B cell (primary cell): ENCODE data around the gene CLN3. TPM values are rescaled to one million over a fixed set of nuclear protein-coding genes. Genes with fewer than 3 reads are reported as not detected.

Experiments used
- ATAC-seq: fragments of 200-7000 bp; cut with Tn5 transposase; one replicate; pipeline ENCODE4 v1.10.0; 2021; ENCODE audit warnings: low read depth, mild to moderate bottlenecking, moderate number of reproducible peaks, moderate library complexity
- CTCF ChIA-PET: fragments of 350-600 bp; sonication (Branson Sonifier 250); formaldehyde crosslinking; loops from one replicate; lab custom pipeline; 2021; ENCODE audit warnings: antibody characterized with exemption, inconsistent platforms; lab: Charles Lee
- POLR2A ChIA-PET: fragments of 350-600 bp; sonication (Branson Sonifier 250); formaldehyde crosslinking; loops from one replicate; lab custom pipeline; 2021; ENCODE audit warnings: antibody characterized with exemption; lab: Charles Lee
- DNase-seq: peaks from one replicate; pipeline ENCODE4 v3.0.0; 2013
- H2AFZ ChIP-seq: 2 replicates; pipeline ENCODE4 v1.6.1; 2012; ENCODE audit warnings: mild to moderate bottlenecking, low read depth, low read length; ENCODE audit not compliant: insufficient read depth, poor library complexity, severe bottlenecking
- H3K27ac ChIP-seq, 2 donors: 1 replicate in 1 of 2; 2 replicates in 1 of 2; pipeline ENCODE4 v1.5.1; 2012 to 2013; ENCODE audit warnings: low read length in 2 of 2, mild to moderate bottlenecking in 2 of 2, moderate library complexity in 1 of 2
- H3K27me3 ChIP-seq, 4 experiments: fragments of 200-600 bp in 1 of 4; sonication (generic) in 1 of 4; replicated peaks in 1 of 4; 1 replicate in 2 of 4; 2 replicates in 2 of 4; pipeline versions ENCODE4 v1.6.1 to v1.7.0; 2013 to 2016; ENCODE audit warnings: low read length in 3 of 4, mild to moderate bottlenecking in 2 of 4, mixed read lengths in 1 of 4, moderate library complexity in 1 of 4; ENCODE audit not compliant: insufficient read depth in 4 of 4, control insufficient read depth in 3 of 4; ENCODE audit errors: control extremely low read depth in 1 of 4
- H3K36me3 ChIP-seq, 2 experiments: replicated peaks in 1 of 2; 1 replicate in 1 of 2; 2 replicates in 1 of 2; pipeline versions ENCODE4 v1.6.1 to v1.7.1; 2013; ENCODE audit warnings: low read length in 1 of 2; ENCODE audit not compliant: insufficient read depth in 2 of 2, control insufficient read depth in 1 of 2; ENCODE audit errors: control extremely low read depth in 1 of 2, extremely low read depth in 1 of 2
- H3K4me1 ChIP-seq, 2 donors: fragments of 200-600 bp in 1 of 2; sonication (generic) in 1 of 2; 1 replicate in 1 of 2; 2 replicates in 1 of 2; pipeline versions ENCODE4 v1.5.1 to v1.6.1; 2013 to 2017; ENCODE audit warnings: low read length in 2 of 2; ENCODE audit not compliant: control insufficient read depth in 2 of 2, insufficient read depth in 2 of 2
- H3K4me2 ChIP-seq: replicated peaks from 2 replicates; pipeline ENCODE3; 2012; ENCODE audit warnings: mild to moderate bottlenecking, low read depth, low read length; ENCODE audit not compliant: poor library complexity, severe bottlenecking
- H3K4me3 ChIP-seq, 5 experiments: fragments of 200-600 bp in 1 of 5; sonication (generic) in 1 of 5; 1 replicate in 3 of 5; 2 replicates in 2 of 5; pipeline versions ENCODE4 v1.5.1 to v1.7.0; 2011 to 2016; ENCODE audit warnings: low read length in 4 of 5, mild to moderate bottlenecking in 4 of 5, low read depth in 2 of 5, control low read depth in 1 of 5, moderate library complexity in 1 of 5; ENCODE audit not compliant: insufficient read depth in 1 of 5; ENCODE audit errors: control extremely low read depth in 1 of 5, extremely low read depth in 1 of 5
- H3K79me2 ChIP-seq: fragments of 200-600 bp; sonication (generic); one replicate; pipeline ENCODE4 v1.6.0; 2016; ENCODE audit warnings: low read length; ENCODE audit not compliant: control insufficient read depth, insufficient read depth
- H3K9ac ChIP-seq: fragments of 200-600 bp; sonication (generic); 2 replicates; pipeline ENCODE4 v1.6.1; 2017; ENCODE audit warnings: mild to moderate bottlenecking, low read length, moderate library complexity
- H3K9me3 ChIP-seq, 3 donors: one replicate each; pipeline versions ENCODE4 v1.6.1 to v1.7.1; 2013; ENCODE audit warnings: low read length in 2 of 3; ENCODE audit not compliant: control insufficient read depth in 2 of 3, insufficient read depth in 1 of 3; ENCODE audit errors: control extremely low read depth in 1 of 3
- H4K20me1 ChIP-seq: 2 replicates; pipeline ENCODE4 v1.6.0; 2012; ENCODE audit warnings: mild to moderate bottlenecking, low read length; ENCODE audit not compliant: insufficient read depth, control insufficient read depth, poor library complexity, severe bottlenecking
- H3K27ac Mint-ChIP-seq: one replicate; pipeline ENCODE4 v1.8.0; 2021; ENCODE audit warnings: mixed read lengths
- H3K27me3 Mint-ChIP-seq: one replicate; pipeline ENCODE4 v1.8.0; 2021; ENCODE audit warnings: mixed read lengths
- H3K4me1 Mint-ChIP-seq: one replicate; pipeline ENCODE4 v1.8.0; 2021; ENCODE audit warnings: mixed read lengths
- H3K4me3 Mint-ChIP-seq: one replicate; pipeline ENCODE4 v1.8.0; 2021; ENCODE audit warnings: mixed read lengths
- H3K9me3 Mint-ChIP-seq: one replicate; pipeline ENCODE4 v1.8.0; 2022; ENCODE audit warnings: mixed read lengths; ENCODE audit not compliant: insufficient read depth
- EZH2 ChIP-seq: IDR thresholded peaks from 2 replicates; pipeline ENCODE4 v1.6.1; 2012; ENCODE audit warnings: borderline replicate concordance, low read depth, mild to moderate bottlenecking, moderate library complexity, low read length; ENCODE audit not compliant: insufficient read depth, poor library complexity, severe bottlenecking
- WGBS: methylation state at CpG from one replicate; pipeline ENCODE4 v1.1.5; 2013; ENCODE audit warnings: missing lambda C conversion rate; ENCODE audit not compliant: insufficient coverage; 5-methylcytosine and 5-hydroxymethylcytosine counted together
- intact Hi-C: fragments of 100-400 bp; cut with micrococcal nuclease; formaldehyde crosslinking; loops from one replicate; pipeline ENCODE4 v1.10.0; 2022
- polyA plus RNA-seq: library from polyadenylated mRNA; depleted of rRNA; stranded (reverse); fragments of >200 nt; gene quantifications from 2 replicates; pipeline ENCODE4 v1.2.3, GENCODE V29; 2012
- total RNA-seq, 2 donors: library from RNA; stranded (reverse); fragments of 120-200 nt in 1 of 2; gene quantifications; 1 replicate in 1 of 2; 2 replicates in 1 of 2; pipeline versions ENCODE4 v1.2.3 to v1.2.4, GENCODE V29; 2013 to 2022
- TF ChIP-seq, protein P1 (sequence below): fragments of 200-600 bp; IDR thresholded peaks from one replicate; pipeline ENCODE4 v1.8.0; 2022; ENCODE audit warnings: antibody characterized with exemption, mild to moderate bottlenecking

The CLN3 gene
- total and polyA plus RNA-seq, 2 donors (not counting 1 experiment from before 2014, with no cell fraction given), result 34.3 to 37.7 TPM

DNA sequence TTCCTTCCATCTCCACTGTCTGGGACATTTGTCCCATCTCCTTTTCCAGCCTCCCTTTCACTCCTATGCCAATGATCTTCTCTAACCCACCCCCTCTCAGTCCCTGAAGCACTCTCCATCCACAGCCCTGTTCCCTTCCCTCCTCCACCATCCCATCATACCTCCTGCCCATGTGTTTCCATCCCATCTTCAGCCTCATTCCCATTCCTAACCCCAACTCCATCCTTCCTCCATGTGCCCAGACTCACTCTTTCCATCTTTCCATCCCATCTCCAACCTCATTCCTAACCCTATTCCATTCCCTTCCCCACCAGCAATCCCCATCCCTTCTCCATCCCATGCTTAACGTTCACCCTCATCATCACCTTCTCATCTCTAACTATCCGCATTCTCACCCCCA lies 10.4 kb upstream of the CLN3 start:
- no peak for ATAC-seq

More for the DNA sequence above, 10.4 kb upstream of the CLN3 start:
- no peaks in the 10 kb centered on the region for H4K20me1 ChIP-seq
- peaks cover 0 to 5% (median 0%) of the 10 kb centered on the region in 4 experiments for H3K27me3 ChIP-seq
- ChIA-PET CTCF (no interaction called here), POLR2A (no interaction called here)
- H3K27ac ChIP-seq, result no peak overlapping the region
- H3K4me2 ChIP-seq, result no peak overlapping the region
- TF ChIP-seq, protein P1, sequence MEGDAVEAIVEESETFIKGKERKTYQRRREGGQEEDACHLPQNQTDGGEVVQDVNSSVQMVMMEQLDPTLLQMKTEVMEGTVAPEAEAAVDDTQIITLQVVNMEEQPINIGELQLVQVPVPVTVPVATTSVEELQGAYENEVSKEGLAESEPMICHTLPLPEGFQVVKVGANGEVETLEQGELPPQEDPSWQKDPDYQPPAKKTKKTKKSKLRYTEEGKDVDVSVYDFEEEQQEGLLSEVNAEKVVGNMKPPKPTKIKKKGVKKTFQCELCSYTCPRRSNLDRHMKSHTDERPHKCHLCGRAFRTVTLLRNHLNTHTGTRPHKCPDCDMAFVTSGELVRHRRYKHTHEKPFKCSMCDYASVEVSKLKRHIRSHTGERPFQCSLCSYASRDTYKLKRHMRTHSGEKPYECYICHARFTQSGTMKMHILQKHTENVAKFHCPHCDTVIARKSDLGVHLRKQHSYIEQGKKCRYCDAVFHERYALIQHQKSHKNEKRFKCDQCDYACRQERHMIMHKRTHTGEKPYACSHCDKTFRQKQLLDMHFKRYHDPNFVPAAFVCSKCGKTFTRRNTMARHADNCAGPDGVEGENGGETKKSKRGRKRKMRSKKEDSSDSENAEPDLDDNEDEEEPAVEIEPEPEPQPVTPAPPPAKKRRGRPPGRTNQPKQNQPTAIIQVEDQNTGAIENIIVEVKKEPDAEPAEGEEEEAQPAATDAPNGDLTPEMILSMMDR, result no peak
- TF ChIP-seq EZH2, result no peak
- peaks cover 5% of the 10 kb centered on the region for H3K27me3 Mint-ChIP-seq
- H2AFZ ChIP-seq, result no peak overlapping the region
- intact Hi-C loops, result no loop called here
- no peaks in the 10 kb centered on the region for H3K9me3 Mint-ChIP-seq
- 92% methylated on average over 2 of the region's 2 CpGs for WGBS
- H3K9ac ChIP-seq, result no peak overlapping the region
- no peak overlapping the region for H3K27ac Mint-ChIP-seq
- no peak overlapping the region for H3K4me3 ChIP-seq
- H3K4me3 Mint-ChIP-seq, result no peak overlapping the region
- no peaks in the 10 kb centered on the region for H3K79me2 ChIP-seq
- H3K36me3 ChIP-seq, result no peaks in the 10 kb centered on the region
- no peak for DNase-seq
- peaks cover 23% of the 10 kb centered on the region for H3K4me1 Mint-ChIP-seq
- peaks cover 0 to 4% (median 0%) of the 10 kb centered on the region in 3 donors for H3K9me3 ChIP-seq
- peaks cover 0 to 13% of the 10 kb centered on the region in 2 donors for H3K4me1 ChIP-seq
